OCI-LY1 (cell line): ENCODE data around the gene GABRG3.

Experiments used
- EZH2 ChIP-seq: fragments of 200-600 bp; sonication (generic), shearing (Covaris generic); IDR thresholded peaks from 2 replicates; pipeline ENCODE4 v1.8.0; 2017; ENCODE audit warnings: borderline replicate concordance, mixed run types, mild to moderate bottlenecking, antibody characterized with exemption, low read length, moderate library complexity, mixed read lengths
- TF ChIP-seq, protein P1 (sequence below): fragments of 200-600 bp; sonication (generic), shearing (Covaris generic); IDR thresholded peaks from 2 replicates; pipeline ENCODE4 v1.5.1; 2017; ENCODE audit warnings: mild to moderate bottlenecking, antibody characterized with exemption, low read length, moderate library complexity, mixed read lengths

DNA sequence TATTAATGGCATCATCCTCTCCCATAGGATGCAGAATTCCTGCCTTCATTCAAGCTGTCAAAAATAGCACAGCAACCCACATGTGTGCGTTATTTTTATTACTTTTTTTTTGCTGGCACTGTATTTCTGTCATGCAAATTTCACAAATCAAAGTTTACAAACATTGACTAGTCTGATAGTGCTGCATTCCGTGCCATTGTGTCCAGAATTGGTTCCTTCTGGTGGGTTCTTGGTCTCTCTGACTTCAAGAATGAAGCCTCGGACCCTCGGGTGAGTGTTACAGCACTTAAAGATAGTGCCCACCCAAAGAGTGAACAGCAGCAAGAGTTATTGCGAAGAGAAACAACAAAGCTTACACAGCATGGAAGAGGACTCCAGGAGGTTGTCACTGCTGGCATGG is 490.2 kb downstream of the GABRG3 start:
- TF ChIP-seq EZH2, result no peak
- TF ChIP-seq, protein P1, sequence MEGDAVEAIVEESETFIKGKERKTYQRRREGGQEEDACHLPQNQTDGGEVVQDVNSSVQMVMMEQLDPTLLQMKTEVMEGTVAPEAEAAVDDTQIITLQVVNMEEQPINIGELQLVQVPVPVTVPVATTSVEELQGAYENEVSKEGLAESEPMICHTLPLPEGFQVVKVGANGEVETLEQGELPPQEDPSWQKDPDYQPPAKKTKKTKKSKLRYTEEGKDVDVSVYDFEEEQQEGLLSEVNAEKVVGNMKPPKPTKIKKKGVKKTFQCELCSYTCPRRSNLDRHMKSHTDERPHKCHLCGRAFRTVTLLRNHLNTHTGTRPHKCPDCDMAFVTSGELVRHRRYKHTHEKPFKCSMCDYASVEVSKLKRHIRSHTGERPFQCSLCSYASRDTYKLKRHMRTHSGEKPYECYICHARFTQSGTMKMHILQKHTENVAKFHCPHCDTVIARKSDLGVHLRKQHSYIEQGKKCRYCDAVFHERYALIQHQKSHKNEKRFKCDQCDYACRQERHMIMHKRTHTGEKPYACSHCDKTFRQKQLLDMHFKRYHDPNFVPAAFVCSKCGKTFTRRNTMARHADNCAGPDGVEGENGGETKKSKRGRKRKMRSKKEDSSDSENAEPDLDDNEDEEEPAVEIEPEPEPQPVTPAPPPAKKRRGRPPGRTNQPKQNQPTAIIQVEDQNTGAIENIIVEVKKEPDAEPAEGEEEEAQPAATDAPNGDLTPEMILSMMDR, result no peak
